NCI-H748 (cell line): ENCODE measurements around the gene CRYAB.

Experiments used
- DNase-seq: peaks from one replicate; lab custom pipeline; 2025; ENCODE audit not compliant: unreplicated experiment; lab: John Stamatoyannopoulos, UW

The CRYAB gene, protein sequence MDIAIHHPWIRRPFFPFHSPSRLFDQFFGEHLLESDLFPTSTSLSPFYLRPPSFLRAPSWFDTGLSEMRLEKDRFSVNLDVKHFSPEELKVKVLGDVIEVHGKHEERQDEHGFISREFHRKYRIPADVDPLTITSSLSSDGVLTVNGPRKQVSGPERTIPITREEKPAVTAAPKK

DNA sequence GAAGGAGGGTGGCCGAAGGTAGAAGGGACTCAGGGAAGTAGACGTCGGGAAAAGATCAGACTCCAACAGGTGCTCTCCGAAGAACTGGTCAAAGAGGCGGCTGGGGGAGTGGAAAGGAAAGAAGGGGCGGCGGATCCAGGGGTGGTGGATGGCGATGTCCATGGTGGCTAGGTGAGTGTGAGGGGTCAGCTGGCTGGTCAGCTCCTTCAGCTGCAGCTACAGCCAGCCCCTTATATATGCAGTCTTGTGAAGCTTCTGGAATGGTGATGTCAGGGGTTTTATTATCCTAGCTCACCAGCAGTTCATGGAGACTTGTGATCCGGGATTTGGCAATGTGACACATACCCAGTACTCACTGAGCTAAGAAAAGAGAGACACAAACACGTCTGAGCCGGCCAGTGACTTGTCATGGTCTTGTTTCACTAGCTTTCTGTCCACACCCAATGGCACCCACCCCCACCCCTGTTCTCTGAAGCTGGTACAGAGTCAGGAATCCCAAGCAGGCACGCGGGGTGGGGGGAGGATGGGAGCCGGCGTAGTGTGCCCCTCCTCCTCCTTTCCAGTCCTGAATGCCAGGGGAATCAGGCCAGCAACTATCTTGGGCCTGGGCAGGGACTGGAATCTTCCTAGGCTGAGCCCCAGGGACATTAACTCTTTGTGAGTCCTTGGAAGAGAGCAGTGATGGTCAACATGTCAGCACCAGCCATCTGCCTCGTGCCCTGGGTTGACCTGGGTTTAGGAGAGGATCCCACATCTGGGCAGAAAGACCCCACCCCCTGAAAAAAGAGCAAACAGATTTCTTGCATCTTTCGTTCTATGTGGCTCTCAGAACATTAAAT lies at the start of gene CRYAB:
TSS of gene CRYAB (minus strand) at position 208 of the 839 bp plus-strand sequence. CDS start at position 162, 46 bp downstream.
- DNase-seq: no peak

DNA sequence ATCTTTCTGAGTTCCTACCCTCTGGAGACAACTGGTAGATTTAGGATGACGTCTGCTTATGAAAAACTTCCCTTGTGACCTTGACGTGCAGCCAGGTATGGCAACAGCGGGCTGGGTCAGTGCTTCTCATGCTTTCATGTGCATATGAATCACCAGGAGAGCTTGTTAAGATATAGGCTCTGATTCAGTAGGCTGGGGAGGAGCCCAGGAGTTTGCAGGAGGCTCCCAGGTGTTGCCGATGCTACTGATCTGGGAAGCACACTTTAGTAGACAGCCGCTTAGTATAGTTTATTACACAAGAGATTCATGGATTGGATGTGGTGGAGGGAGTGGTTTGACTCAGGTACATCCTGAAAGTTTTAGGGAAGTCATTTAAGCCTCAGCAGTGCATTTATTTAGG lies 49.3 kb upstream of the CRYAB start:
- DNase-seq: no peak

DNA sequence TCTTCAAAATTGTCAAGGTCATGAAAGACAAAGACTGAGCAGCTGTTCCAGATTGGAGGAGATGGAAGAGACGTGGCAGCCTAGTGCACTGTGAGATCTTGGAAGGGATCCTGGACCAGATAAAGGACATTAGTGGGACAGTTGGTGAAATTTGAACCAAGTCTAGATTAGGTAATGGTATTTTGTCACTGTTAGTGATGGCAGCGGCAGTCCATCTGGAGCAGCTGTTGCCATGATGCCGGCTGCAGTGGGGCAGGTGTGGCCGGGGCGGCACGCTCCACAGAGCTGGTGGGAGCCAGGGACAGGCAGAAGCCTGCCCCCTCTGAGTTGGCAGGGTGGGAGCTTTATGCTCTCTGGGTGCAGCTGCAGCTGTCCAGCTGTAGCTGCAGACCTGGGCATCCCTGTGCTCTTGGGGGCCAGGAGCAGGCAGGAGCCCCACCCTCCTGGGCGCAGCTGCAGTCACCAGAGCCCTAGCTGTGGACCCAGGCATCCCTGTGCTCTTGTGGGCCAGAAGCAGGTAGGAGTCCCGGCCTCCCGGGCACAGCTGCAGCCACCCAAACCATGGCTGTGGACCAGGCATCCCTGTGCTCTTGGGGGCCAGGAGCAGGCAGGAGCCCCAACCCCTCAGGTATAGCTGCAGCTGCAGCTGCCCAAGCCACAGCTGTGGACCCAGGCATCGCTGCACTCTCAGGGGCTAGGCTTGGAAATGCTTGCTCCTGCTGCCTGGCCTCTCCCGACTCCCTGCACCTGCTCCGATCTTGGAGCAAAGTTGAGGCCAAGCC lies 46.3 kb upstream of the CRYAB start:
- no peak for DNase-seq

DNA sequence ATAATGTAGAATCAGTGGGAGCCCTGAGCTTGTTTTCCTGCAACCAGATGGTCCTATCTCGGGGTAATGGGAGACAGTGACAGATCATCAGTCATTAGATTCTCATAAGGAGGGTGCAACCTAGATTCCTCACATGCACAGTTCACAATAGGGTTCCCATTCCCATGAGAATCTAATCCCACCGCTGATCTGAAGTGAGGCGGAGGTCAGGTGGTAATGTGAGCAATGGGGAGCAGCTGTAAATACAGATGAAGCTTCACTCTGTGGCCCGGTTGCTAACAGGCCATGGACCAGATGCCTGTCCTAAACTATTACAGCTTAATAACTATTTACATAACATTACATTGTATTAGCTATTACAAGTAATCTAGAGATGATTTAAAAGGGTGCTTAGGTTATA lies 42.6 kb upstream of the CRYAB start:
- DNase-seq: no peak

DNA sequence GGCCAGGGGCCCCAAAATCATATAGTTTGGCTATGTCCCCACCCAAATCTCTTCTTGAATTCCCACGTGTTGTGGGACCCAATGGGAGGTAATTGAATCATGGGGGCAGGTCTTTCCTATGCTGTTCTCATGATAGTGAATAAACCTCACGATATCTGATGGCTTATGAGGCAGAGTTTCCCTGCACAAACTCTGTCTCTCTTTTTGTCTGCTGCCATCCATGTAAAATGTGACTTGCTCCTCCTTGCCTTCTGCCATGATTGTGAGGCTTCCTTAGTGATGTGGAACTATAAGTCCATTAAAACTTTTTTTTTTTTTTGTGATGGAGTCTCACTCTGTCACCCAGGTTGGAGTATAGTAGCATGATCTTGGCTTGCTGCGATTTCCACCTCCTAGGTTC lies 40.0 kb upstream of the CRYAB start:
- no peak for DNase-seq

DNA sequence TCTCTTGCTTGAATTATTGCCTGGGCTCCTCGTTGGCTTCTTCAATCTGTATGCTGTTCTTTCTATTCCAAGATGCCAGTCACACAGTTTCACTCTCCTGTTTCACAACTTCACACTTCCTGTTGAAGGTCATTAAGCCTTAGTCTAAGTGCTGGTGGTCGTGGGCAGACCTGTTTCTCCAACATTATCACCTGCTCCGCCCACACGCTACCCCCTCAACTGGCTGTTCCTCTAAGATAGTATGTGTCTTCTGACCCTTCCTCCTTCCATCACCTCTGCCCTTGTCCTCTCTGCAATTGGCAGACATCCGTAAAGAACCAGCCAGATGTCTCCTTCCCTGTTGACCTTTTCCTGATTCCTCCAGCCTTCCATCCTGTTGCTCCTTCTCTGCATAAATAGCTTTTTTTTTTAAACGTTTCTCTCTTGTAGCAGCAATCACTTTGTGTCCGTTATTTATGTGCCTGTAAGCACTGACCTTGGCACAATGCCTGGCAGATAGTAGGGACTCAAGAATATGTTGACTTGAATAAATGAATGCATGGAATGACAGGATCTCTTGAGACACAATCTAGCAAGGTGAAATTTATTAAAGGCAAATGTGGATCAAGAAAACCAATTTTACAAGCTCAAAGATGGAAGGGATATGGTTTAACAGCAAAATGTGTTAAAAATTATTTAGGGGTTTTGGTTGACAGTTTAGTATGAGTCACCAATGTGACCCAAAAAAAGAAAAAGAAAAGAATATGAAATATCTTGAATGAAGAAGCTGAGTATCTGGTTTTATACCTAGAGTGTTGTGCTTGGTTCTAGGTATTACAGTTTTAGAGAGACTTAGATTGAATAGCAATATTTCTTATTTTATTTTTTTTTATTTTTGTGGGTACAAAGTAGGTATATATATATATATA lies 38.2 kb upstream of the CRYAB start:
- no peak for DNase-seq

DNA sequence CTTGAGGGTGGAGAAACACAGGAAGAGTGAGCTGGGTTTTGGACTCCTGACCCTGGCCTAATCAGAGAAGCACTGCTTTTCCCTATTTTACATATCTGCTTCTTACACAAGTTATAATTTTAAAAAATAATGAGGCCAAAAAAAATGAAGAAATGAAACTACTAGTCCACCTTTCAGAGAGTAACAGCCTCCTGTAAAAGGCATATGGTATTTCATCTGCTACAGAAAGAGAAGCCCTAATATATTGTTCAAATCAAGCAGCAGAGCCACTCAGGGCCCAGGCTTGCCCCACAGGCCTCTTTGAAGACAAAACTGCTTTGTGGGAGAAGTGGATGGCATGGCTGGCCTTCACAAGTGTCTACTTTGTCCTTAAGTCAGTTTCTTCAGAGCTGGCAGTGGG lies 35.6 kb upstream of the CRYAB start:
- no peak for DNase-seq

DNA sequence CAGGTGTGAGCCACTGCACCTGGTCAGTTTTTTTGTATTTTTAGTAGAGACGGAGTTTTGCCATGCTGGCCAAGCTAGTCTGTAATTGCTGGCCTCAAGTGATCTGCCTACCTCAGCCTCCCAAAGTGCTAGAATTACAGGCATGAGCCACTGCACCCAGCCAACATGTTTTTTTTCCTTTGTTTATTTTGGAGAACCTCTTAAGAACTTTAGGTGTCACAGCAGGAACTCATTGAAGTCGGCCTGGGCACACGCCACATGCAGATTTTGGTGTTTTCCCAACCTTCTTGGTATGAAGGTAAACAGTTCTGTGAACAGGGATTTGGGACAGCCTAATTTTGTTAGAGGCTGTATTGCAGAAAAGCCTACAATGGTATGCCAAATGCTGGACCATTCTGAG lies 34.9 kb upstream of the CRYAB start:
- no peak for DNase-seq

DNA sequence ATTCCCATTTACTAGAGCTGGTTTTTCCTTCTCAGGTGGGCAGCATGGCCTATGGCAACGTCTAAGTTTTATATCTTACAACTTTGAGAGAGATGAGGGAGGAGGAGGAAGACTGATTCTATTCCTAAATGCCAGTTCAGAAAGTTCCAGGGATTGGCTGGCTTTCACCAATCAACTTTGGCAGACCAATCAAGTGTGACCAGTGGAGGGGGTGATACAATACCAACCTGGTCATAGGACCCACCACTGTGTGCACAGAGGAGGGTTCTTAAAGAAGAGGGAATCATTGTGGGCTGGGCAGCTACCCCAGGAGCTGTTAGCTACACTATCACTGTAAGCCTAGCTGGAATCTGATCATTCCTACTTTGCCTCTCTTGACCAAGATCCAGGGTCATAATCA lies 33.6 kb upstream of the CRYAB start:
- DNase-seq: no peak

DNA sequence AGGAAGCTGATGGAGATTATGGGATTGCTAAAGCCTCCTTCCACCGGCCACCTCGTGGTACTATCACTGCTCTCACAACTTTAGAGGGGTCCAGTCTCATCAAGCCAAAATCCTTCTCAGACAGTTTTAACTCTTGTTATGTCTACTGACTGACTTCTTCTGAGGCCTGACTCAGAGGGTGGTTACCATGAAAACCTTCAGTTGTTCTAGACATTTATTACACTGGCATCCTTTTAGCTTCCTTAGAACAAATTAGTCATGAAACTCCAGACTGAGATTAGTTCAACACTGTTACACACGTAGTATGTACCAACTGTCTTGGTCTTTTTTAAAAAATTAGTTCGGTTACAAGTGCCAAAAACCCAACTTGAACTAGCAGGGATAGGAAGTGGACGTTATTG lies 33.1 kb upstream of the CRYAB start:
- DNase-seq: no peak

DNA sequence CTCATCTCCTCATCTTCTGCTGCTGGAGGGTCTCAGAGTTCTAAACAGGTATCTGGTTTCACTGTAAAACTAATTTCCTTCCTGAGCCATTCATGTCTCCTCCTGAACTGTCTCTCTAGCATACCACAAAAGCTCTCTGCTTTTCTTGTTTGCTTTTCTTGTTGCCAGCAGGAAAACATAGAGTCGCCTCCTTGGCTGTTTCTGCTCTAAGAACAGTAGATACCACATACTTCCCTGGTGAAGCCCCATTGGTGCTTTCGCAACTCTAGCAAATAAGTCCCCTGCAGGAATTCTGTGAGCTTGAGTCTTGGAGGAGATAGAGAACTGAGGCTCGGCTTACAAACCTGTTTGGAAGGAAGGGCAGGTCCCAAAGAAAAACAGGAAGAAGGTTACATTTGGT lies 32.6 kb upstream of the CRYAB start:
- no peak for DNase-seq

DNA sequence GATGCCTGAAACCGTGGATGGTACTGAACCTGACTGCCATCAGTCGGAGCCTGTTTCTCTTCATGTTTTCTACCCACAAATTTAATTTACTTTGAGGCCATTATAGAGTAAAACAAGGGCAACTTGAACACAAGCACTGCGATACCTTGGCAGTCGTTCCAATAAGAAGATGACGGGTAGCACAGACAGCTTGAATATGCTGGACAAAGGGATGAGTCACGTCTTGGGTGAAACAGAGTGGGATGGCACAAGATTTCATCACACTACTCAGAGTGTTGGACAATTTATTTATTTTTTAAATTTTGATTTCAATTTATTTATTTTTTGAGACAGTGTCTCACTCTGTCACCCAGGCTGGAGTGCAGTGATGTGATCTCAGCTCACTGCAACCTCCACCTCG lies 31.3 kb upstream of the CRYAB start:
- no peak for DNase-seq

DNA sequence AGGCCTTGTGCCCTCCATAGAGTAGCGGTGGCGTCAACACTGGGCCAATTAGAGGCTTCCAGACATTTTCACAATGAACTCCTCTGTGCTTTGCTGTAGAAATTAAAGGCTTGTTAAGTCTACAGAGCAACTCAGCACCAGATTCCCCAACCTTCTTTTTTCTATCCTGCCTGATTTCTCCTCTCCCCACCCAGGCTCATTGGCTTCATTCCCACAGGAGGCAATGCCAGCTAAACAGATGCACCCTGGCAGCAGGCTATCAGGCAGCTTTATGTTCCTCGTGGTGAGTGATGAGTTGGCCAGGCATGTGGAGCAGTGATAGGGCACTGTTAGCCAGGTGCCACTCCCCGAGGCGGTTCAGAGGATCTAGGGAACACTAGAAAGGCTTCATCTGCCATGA lies 30.4 kb upstream of the CRYAB start:
- no peak for DNase-seq

DNA sequence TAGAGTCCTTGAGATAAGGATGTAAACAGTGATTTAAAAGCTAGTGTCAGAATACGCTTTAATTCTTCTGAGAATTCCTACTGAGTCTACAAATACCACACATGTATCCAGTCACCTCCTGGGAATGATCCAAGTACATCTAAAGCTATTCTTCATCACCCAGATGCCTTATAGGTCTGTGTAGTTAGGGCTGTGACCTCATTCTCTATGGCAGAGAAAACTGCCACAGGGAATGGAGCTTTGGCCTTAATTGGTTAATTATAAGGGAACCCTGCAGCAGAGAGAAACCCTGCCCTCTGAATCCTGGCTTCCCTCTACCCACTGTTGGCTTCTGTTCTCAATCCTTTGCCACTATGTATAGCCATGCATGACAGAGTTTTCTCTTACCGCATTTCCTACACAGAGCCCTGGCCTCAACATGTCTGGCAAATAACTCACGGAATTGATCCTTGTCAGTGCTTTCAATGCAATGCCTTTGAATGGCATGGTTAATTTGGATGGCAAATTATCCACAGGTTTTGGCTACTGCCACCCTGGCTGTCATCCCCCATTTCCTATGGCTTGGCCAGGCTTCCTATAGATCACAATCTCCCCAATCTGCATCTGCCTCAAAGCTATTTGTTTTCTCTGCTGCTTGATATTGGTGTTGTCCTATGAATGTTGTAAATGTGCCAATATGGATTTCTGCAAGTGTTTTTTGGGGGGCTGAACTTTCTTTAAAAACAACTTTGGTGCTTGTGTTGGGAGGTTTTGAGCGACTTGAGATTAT lies 28.4 kb upstream of the CRYAB start:
- no peak for DNase-seq

DNA sequence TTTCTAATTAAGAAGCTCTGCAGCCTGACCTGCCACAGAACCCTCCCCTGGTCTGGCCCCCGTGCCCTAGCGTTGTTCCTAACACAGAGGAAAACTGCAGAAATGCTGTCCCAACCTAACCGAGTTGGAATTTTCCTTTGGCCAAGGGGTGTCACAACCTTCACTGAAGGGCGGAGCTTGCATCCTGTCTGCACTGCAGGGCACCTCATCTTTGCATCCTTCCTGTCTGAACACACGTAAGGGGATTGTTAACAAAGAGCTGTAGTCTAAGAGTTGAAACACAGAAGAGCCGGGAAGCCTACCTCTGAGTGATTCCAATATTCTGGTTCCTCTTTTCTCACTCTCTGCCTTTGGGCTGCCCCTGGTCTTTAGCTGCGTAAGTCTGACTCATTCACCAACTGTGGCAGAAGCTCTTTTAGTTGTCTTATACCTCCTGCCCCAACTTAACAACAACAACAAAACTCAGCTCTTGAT lies 27.2 kb upstream of the CRYAB start:
- DNase-seq: peak; percentile 15

DNA sequence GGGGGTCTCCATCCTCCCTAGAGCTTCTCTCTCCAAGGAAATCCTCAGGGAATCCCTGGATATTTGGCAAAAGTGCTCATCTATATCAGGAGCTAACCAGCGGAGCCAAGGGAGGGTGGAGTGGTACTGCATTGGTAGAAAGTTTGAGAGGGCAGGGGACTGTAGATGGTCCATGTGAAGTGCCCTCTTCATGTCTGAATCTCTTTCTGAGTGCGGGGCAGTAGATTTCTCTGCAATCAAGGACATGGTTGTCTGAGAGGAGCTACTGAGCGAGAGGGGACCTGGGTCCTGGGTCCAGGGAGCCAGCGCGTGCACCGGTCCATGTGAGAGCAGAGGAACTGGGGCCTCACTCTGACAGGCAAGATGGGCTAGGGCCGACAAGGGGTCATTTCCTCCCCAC lies 26.3 kb upstream of the CRYAB start:
- no peak for DNase-seq

DNA sequence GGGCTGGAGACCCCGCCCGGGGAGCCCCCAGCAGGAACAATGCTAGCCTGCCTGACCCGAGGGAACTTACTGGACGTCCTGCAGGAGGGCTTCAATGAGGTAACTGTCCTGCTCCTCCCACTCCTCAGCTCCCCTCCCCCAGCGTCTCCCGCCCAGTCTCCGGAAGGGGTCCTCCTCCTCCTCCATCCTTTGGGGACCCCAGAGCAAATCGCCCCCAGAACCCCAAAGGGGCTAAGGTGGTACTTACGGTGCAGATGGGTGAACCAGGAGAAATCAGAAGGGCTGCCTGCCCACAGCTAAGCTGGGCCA lies 25.8 kb upstream of the CRYAB start:
- no peak for DNase-seq

DNA sequence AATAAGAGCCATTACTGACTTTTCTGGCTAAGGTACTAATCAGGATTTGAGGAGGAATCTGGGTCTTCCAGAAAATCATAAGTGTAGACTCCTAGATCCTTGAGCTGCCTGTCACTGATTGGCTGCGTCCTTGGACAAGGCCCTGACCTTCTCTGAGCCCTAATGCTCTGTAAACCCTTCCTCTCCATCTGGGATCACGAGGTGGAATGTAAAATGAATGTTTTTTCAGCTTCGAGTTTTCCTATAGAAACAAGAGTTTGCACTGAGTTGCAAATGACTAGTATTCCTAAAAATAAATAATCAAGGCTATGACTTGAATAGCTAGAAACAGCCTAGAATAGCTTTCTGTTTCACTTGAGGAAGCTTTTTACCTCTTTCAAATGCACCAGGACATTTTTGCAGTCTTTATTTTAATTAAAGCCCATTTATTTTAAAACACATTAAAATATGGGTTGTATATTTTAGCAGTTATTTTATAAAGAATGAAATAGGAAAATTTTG lies 24.5 kb upstream of the CRYAB start:
- no peak for DNase-seq

DNA sequence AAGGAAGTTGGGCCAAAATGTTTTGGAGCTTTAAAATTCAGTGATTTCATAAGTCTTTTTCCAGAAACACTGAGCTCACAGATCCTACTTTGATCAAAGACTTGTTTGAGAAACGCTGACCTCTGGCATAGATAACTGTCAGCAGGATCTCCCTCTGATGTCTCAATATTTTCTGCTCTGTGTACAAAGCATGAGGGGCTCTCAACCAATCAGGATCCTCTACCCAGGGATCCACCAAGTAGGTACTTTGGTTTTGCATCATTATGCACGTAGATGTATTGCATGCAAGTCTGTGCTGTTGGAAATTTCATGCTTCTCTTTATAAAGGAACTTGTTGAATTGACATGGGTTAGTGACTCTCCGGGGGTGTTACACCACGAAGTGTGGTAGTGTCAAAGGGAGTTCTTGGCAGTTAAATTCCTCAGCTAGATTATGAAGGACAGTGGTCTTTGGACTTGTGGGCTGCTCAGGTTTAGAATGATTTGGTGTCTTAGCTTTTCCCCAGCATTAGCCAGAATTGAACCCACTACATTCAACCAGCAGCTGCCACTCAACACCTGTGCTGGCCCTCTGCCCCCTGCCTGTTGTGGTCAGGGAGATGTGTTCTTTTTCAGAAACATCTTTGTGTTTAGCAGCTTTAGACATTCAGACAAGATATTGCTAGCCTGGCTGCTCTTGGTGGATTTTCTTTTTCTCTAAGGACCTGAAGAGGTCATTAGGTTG lies 23.9 kb upstream of the CRYAB start:
- DNase-seq: no peak
